ENCODE results near the gene MLLT3. TPM values are rescaled to one million over a fixed set of nuclear protein-coding genes. Genes with fewer than 3 reads are reported as not detected.

Gene MLLT3
- total and polyA plus RNA-seq, 2 donors = 21.8 to 46.2 TPM

GRCh38 chr9:20376731-20377375, 245.4 kb downstream of the MLLT3 start:
- H3K36me3 ChIP-seq (ENCODE audit: control insufficient read depth in 2 of 2, insufficient read depth in 2 of 2, low read length in 1 of 2) = no peaks in the 10 kb centered on the region
- 70% methylated on average over 4 of the region's 4 CpGs for WGBS
- no peaks in the 10 kb centered on the region for H3K27me3 ChIP-seq (ENCODE audit: control insufficient read depth in 2 of 2, insufficient read depth in 1 of 2, low read length in 1 of 2)
- H3K4me1 ChIP-seq (ENCODE audit: control insufficient read depth in 2 of 2, insufficient read depth in 2 of 2, low read length in 2 of 2) = no peaks in the 10 kb centered on the region
- H3K9me3 ChIP-seq (ENCODE audit: control insufficient read depth in 2 of 2, insufficient read depth in 1 of 2, low read length in 1 of 2) = no peaks in the 10 kb centered on the region
- no peak overlapping the region for H3K27ac ChIP-seq (ENCODE audit: low read depth in 1 of 2, low read length in 1 of 2)
- no peak overlapping the region for H3K4me3 ChIP-seq (ENCODE audit: low read length in 2 of 2)
- DNase-seq (ENCODE audit: low read depth in 6 of 9, low spot score in 9 of 9) = no peak

GRCh38 chr9:20376042-20376441, 246.3 kb downstream of the MLLT3 start:
- 83% methylated on average over 4 of the region's 4 CpGs for WGBS
- Histone ChIP-seq H3K36me3 (ENCODE audit: control insufficient read depth in 2 of 2, insufficient read depth in 2 of 2, low read length in 1 of 2) (no peaks in the 10 kb centered on the region), H3K9me3 (ENCODE audit: control insufficient read depth in 2 of 2, insufficient read depth in 1 of 2, low read length in 1 of 2) (no peaks in the 10 kb centered on the region), H3K4me3 (ENCODE audit: low read length in 2 of 2) (no peak overlapping the region), H3K4me1 (ENCODE audit: control insufficient read depth in 2 of 2, insufficient read depth in 2 of 2, low read length in 2 of 2) (no peaks in the 10 kb centered on the region), H3K27ac (ENCODE audit: low read depth in 1 of 2, low read length in 1 of 2) (no peak overlapping the region), H3K27me3 (ENCODE audit: control insufficient read depth in 2 of 2, insufficient read depth in 1 of 2, low read length in 1 of 2) (no peaks in the 10 kb centered on the region)
- no peak for DNase-seq (ENCODE audit: low read depth in 6 of 9, low spot score in 9 of 9)

DNA sequence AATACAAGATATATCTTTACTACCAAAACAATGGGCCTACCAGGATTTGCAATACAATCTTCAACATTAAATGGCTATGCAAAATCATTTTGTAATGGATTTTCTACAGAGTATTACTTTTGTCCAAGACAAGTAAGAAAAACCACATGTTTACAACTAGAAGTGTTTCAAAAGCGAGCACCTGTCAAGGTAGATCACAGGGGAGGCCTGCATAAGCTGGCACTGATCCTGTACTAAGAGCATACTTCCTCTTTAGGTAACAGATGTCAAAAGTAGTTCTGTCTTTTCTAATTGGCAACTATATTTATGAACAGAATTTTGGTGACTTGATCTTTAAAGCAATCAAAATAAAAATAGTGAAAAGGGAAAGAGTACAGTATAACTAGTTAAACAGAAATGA, 249.0 kb downstream of the MLLT3 start:
- H3K27me3 ChIP-seq (ENCODE audit: control insufficient read depth in 2 of 2, insufficient read depth in 1 of 2, low read length in 1 of 2) = no peaks in the 10 kb centered on the region
- 37% methylated on average over 1 of the region's 1 CpG for WGBS
- peak overlapping the region in 1 of 2 donors; percentile 39 for H3K27ac ChIP-seq (ENCODE audit: low read depth in 1 of 2, low read length in 1 of 2)
- no peak overlapping the region for H3K4me3 ChIP-seq (ENCODE audit: low read length in 2 of 2)
- no peaks in the 10 kb centered on the region for H3K4me1 ChIP-seq (ENCODE audit: control insufficient read depth in 2 of 2, insufficient read depth in 2 of 2, low read length in 2 of 2)
- DNase-seq (ENCODE audit: low read depth in 6 of 9, low spot score in 9 of 9) = peak in 3 of 9 donors; percentile 4 to 44 (median 13)
- no peaks in the 10 kb centered on the region for H3K9me3 ChIP-seq (ENCODE audit: control insufficient read depth in 2 of 2, insufficient read depth in 1 of 2, low read length in 1 of 2)
- no peaks in the 10 kb centered on the region for H3K36me3 ChIP-seq (ENCODE audit: control insufficient read depth in 2 of 2, insufficient read depth in 2 of 2, low read length in 1 of 2)

DNA sequence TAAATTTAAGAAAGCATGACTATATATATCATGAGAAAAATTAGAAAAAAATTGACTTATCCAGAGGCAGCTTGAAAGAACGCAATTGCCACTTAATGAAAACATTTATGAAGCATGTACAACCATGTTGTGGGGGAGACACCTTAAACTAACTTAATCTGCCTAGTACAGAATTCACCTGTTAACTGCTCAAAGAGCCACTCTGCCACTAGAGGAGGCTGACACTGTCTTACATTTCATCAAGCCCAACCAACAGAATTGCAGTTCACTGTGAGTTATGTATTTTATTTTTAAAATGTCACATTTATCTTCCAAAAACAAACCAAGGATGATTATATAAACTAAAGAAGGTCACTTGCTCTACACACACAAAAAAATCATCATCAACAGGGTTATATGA, 252.9 kb downstream of the MLLT3 start:
- DNase-seq (ENCODE audit: low read depth in 6 of 9, low spot score in 9 of 9) = no peak
- Histone ChIP-seq H3K4me1 (ENCODE audit: control insufficient read depth in 2 of 2, insufficient read depth in 2 of 2, low read length in 2 of 2) (no peaks in the 10 kb centered on the region), H3K4me3 (ENCODE audit: low read length in 2 of 2) (no peak overlapping the region), H3K27ac (ENCODE audit: low read depth in 1 of 2, low read length in 1 of 2) (no peak overlapping the region), H3K36me3 (ENCODE audit: control insufficient read depth in 2 of 2, insufficient read depth in 2 of 2, low read length in 1 of 2) (no peaks in the 10 kb centered on the region), H3K9me3 (ENCODE audit: control insufficient read depth in 2 of 2, insufficient read depth in 1 of 2, low read length in 1 of 2) (no peaks in the 10 kb centered on the region), H3K27me3 (ENCODE audit: control insufficient read depth in 2 of 2, insufficient read depth in 1 of 2, low read length in 1 of 2) (no peaks in the 10 kb centered on the region)
- 97% methylated on average over 1 of the region's 1 CpG for WGBS

DNA sequence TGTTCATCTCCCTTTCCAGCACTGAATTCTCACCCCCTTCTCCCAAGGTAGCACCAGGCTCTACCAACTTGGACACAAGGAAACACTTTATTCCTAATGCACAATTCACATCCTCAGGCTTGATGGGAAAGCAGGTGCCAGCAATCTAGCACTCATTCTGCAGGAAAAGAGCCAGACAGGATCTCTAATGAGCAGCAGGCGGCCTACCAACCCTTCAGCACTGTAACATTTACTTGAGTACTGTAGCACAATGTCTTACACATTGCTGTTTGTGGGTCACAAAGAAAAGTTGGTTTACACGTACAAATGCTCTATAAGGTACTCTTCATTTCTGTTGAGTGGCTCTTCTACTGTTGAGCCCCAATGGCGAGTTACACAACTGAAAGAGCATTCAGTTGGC, 254.4 kb downstream of the MLLT3 start:
- no peak for DNase-seq (ENCODE audit: low read depth in 6 of 9, low spot score in 9 of 9)
- no peaks in the 10 kb centered on the region for H3K9me3 ChIP-seq (ENCODE audit: control insufficient read depth in 2 of 2, insufficient read depth in 1 of 2, low read length in 1 of 2)
- H3K27me3 ChIP-seq (ENCODE audit: control insufficient read depth in 2 of 2, insufficient read depth in 1 of 2, low read length in 1 of 2) = no peaks in the 10 kb centered on the region
- H3K4me3 ChIP-seq (ENCODE audit: low read length in 2 of 2) = no peak overlapping the region
- no peaks in the 10 kb centered on the region for H3K4me1 ChIP-seq (ENCODE audit: control insufficient read depth in 2 of 2, insufficient read depth in 2 of 2, low read length in 2 of 2)
- WGBS = 99% methylated on average over 3 of the region's 3 CpGs
- no peak overlapping the region for H3K27ac ChIP-seq (ENCODE audit: low read depth in 1 of 2, low read length in 1 of 2)
- H3K36me3 ChIP-seq (ENCODE audit: control insufficient read depth in 2 of 2, insufficient read depth in 2 of 2, low read length in 1 of 2) = peaks cover 0 to 6% of the 10 kb centered on the region in 2 donors

DNA sequence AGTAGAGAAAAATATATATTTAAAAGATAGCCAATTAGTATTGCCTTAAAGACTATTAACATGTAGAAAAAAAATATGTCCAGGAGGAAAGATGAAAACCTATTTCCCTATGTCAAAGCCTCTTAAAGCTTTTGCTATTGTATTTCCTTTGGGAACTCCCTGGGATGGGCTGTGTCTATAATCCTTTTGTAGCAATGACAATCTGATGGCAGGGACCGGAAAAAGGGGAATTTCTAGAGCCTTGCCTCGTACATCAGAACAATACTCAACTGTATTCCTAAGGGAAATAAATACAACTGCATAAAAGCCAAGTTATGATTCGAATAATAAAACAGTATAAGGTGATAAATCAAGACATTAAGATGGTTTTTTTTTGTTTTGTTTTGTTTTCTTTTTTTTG, 257.3 kb downstream of the MLLT3 start:
- H3K4me3 ChIP-seq (ENCODE audit: low read length in 2 of 2) = no peak overlapping the region
- no peaks in the 10 kb centered on the region for H3K9me3 ChIP-seq (ENCODE audit: control insufficient read depth in 2 of 2, insufficient read depth in 1 of 2, low read length in 1 of 2)
- no peak for DNase-seq (ENCODE audit: low read depth in 6 of 9, low spot score in 9 of 9)
- no peaks in the 10 kb centered on the region for H3K4me1 ChIP-seq (ENCODE audit: control insufficient read depth in 2 of 2, insufficient read depth in 2 of 2, low read length in 2 of 2)
- no peak overlapping the region for H3K27ac ChIP-seq (ENCODE audit: low read depth in 1 of 2, low read length in 1 of 2)
- peaks cover 0 to 9% of the 10 kb centered on the region in 2 donors for H3K36me3 ChIP-seq (ENCODE audit: control insufficient read depth in 2 of 2, insufficient read depth in 2 of 2, low read length in 1 of 2)
- 90% methylated on average over 3 of the region's 3 CpGs for WGBS
- no peaks in the 10 kb centered on the region for H3K27me3 ChIP-seq (ENCODE audit: control insufficient read depth in 2 of 2, insufficient read depth in 1 of 2, low read length in 1 of 2)

- no peak overlapping the region for H3K4me3 ChIP-seq (ENCODE audit: low read length in 2 of 2)
- WGBS = 97% methylated on average over 4 of the region's 4 CpGs
- H3K9me3 ChIP-seq (ENCODE audit: control insufficient read depth in 2 of 2, insufficient read depth in 1 of 2, low read length in 1 of 2) = no peaks in the 10 kb centered on the region
- peaks cover 4 to 9% of the 10 kb centered on the region in 2 donors for H3K36me3 ChIP-seq (ENCODE audit: control insufficient read depth in 2 of 2, insufficient read depth in 2 of 2, low read length in 1 of 2)
- H3K4me1 ChIP-seq (ENCODE audit: control insufficient read depth in 2 of 2, insufficient read depth in 2 of 2, low read length in 2 of 2) = no peaks in the 10 kb centered on the region
- no peak for DNase-seq (ENCODE audit: low read depth in 6 of 9, low spot score in 9 of 9)
- no peaks in the 10 kb centered on the region for H3K27me3 ChIP-seq (ENCODE audit: control insufficient read depth in 2 of 2, insufficient read depth in 1 of 2, low read length in 1 of 2)
- no peak overlapping the region for H3K27ac ChIP-seq (ENCODE audit: low read depth in 1 of 2, low read length in 1 of 2)
Measured at GRCh38 chr9:20363233-20363632, 259.1 kb downstream of the MLLT3 start.

- Histone ChIP-seq H3K36me3 (ENCODE audit: control insufficient read depth in 2 of 2, insufficient read depth in 2 of 2, low read length in 1 of 2) (peaks cover 4 to 9% of the 10 kb centered on the region in 2 donors), H3K27me3 (ENCODE audit: control insufficient read depth in 2 of 2, insufficient read depth in 1 of 2, low read length in 1 of 2) (no peaks in the 10 kb centered on the region)
- WGBS = 93% methylated on average over 3 of the region's 3 CpGs
Measured at GRCh38 chr9:20361656-20362570, 260.4 kb downstream of the MLLT3 start.

GRCh38 chr9:20361229-20361628, 261.1 kb downstream of the MLLT3 start:
- no peaks in the 10 kb centered on the region for H3K4me1 ChIP-seq (ENCODE audit: control insufficient read depth in 2 of 2, insufficient read depth in 2 of 2, low read length in 2 of 2)
- H3K27me3 ChIP-seq (ENCODE audit: control insufficient read depth in 2 of 2, insufficient read depth in 1 of 2, low read length in 1 of 2) = no peaks in the 10 kb centered on the region
- WGBS = 87% methylated on average over 5 of the region's 5 CpGs

More at GRCh38 chr9:20361656-20362570, 260.4 kb downstream of the MLLT3 start:
- DNase-seq (ENCODE audit: low read depth in 6 of 9, low spot score in 9 of 9) = no peak
- Histone ChIP-seq H3K9me3 (ENCODE audit: control insufficient read depth in 2 of 2, insufficient read depth in 1 of 2, low read length in 1 of 2) (no peaks in the 10 kb centered on the region), H3K4me1 (ENCODE audit: control insufficient read depth in 2 of 2, insufficient read depth in 2 of 2, low read length in 2 of 2) (no peaks in the 10 kb centered on the region), H3K4me3 (ENCODE audit: low read length in 2 of 2) (no peak overlapping the region), H3K27ac (ENCODE audit: low read depth in 1 of 2, low read length in 1 of 2) (no peak overlapping the region)

More at GRCh38 chr9:20361229-20361628, 261.1 kb downstream of the MLLT3 start:
- H3K36me3 ChIP-seq (ENCODE audit: control insufficient read depth in 2 of 2, insufficient read depth in 2 of 2, low read length in 1 of 2) = peaks cover 4 to 9% of the 10 kb centered on the region in 2 donors
- H3K27ac ChIP-seq (ENCODE audit: low read depth in 1 of 2, low read length in 1 of 2) = no peak overlapping the region
- H3K9me3 ChIP-seq (ENCODE audit: control insufficient read depth in 2 of 2, insufficient read depth in 1 of 2, low read length in 1 of 2) = no peaks in the 10 kb centered on the region
- DNase-seq (ENCODE audit: low read depth in 6 of 9, low spot score in 9 of 9) = no peak
- H3K4me3 ChIP-seq (ENCODE audit: low read length in 2 of 2) = no peak overlapping the region

All from thymus (tissue), 11 donors.